Measurements from ENCODE around the gene SCN1B.

DNA sequence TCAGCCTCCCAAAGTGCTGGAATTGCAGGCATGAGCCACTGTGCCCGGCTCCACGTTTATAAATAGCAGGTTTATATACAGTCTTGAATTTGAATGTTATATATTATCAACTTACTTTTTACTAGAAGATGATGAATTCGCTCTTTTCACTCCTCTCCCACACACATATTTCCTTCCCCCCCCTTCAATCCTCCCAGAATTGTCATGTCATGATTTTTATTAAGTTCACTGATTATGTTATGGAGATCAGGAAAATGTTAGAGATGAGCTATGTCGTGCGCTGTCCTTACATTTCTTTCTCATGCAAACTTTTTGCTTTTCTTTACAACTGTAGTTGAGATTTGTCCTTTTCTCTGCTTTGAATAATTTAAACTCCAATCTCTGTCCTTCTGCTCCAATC is 48.0 kb upstream of the SCN1B start:
- TF ChIP-seq, protein P1, sequence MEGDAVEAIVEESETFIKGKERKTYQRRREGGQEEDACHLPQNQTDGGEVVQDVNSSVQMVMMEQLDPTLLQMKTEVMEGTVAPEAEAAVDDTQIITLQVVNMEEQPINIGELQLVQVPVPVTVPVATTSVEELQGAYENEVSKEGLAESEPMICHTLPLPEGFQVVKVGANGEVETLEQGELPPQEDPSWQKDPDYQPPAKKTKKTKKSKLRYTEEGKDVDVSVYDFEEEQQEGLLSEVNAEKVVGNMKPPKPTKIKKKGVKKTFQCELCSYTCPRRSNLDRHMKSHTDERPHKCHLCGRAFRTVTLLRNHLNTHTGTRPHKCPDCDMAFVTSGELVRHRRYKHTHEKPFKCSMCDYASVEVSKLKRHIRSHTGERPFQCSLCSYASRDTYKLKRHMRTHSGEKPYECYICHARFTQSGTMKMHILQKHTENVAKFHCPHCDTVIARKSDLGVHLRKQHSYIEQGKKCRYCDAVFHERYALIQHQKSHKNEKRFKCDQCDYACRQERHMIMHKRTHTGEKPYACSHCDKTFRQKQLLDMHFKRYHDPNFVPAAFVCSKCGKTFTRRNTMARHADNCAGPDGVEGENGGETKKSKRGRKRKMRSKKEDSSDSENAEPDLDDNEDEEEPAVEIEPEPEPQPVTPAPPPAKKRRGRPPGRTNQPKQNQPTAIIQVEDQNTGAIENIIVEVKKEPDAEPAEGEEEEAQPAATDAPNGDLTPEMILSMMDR (IDR thresholded peaks at IDR 0.05 in 2 of 3, conservative IDR thresholded peaks at IDR 0.05 in 1 of 3; ENCODE audit: control insufficient read depth in 2 of 3, extremely low read depth in 1 of 3, insufficient read depth in 1 of 3, low read depth in 3 of 3, low read length in 3 of 3), result no peak
- no peak for TF ChIP-seq POLR2A (IDR thresholded peaks at IDR 0.05; ENCODE audit: low read depth, low read length)
- TF ChIP-seq TAF1 (IDR thresholded peaks at IDR 0.05; ENCODE audit: borderline replicate concordance, low read depth, low read length), result no peak
- TF ChIP-seq, protein P2, sequence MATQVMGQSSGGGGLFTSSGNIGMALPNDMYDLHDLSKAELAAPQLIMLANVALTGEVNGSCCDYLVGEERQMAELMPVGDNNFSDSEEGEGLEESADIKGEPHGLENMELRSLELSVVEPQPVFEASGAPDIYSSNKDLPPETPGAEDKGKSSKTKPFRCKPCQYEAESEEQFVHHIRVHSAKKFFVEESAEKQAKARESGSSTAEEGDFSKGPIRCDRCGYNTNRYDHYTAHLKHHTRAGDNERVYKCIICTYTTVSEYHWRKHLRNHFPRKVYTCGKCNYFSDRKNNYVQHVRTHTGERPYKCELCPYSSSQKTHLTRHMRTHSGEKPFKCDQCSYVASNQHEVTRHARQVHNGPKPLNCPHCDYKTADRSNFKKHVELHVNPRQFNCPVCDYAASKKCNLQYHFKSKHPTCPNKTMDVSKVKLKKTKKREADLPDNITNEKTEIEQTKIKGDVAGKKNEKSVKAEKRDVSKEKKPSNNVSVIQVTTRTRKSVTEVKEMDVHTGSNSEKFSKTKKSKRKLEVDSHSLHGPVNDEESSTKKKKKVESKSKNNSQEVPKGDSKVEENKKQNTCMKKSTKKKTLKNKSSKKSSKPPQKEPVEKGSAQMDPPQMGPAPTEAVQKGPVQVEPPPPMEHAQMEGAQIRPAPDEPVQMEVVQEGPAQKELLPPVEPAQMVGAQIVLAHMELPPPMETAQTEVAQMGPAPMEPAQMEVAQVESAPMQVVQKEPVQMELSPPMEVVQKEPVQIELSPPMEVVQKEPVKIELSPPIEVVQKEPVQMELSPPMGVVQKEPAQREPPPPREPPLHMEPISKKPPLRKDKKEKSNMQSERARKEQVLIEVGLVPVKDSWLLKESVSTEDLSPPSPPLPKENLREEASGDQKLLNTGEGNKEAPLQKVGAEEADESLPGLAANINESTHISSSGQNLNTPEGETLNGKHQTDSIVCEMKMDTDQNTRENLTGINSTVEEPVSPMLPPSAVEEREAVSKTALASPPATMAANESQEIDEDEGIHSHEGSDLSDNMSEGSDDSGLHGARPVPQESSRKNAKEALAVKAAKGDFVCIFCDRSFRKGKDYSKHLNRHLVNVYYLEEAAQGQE (IDR thresholded peaks at IDR 0.05; ENCODE audit: low read depth, low read length), result no peak
- TF ChIP-seq WRNIP1 (IDR thresholded peaks at IDR 0.05; ENCODE audit: borderline replicate concordance, low read depth, low read length), result no peak
- no peak for TF ChIP-seq EZH2 (IDR thresholded peaks at IDR 0.05; ENCODE audit: borderline replicate concordance, control insufficient read depth, low read depth, low read length)
- TF ChIP-seq, protein P3, sequence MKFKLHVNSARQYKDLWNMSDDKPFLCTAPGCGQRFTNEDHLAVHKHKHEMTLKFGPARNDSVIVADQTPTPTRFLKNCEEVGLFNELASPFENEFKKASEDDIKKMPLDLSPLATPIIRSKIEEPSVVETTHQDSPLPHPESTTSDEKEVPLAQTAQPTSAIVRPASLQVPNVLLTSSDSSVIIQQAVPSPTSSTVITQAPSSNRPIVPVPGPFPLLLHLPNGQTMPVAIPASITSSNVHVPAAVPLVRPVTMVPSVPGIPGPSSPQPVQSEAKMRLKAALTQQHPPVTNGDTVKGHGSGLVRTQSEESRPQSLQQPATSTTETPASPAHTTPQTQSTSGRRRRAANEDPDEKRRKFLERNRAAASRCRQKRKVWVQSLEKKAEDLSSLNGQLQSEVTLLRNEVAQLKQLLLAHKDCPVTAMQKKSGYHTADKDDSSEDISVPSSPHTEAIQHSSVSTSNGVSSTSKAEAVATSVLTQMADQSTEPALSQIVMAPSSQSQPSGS (IDR thresholded peaks at IDR 0.05; ENCODE audit: low read length), result no peak
- TF ChIP-seq YY1 (IDR thresholded peaks at IDR 0.05; ENCODE audit: low read depth, low read length), result no peak
